HEK293T (cell line): ENCODE data around the gene DHX32.

Experiments used
- FOXK2 ChIP-seq: fragments of 450-650 bp; IDR thresholded peaks from 2 replicates; pipeline ENCODE4 v1.6.1; 2016; ENCODE audit warnings: mild to moderate bottlenecking
- L3MBTL2 ChIP-seq: fragments of 450-650 bp; conservative IDR thresholded peaks from 2 replicates; pipeline ENCODE4 v1.6.1; 2016; ENCODE audit warnings: mild to moderate bottlenecking
- SP1 ChIP-seq: fragments of 450-650 bp; IDR thresholded peaks from 2 replicates; pipeline ENCODE4 v1.6.1; 2017
- TARDBP ChIP-seq: fragments of 450-650 bp; IDR thresholded peaks from 2 replicates; pipeline ENCODE4 v1.6.1; 2016

- no peak for TF ChIP-seq L3MBTL2
- TF ChIP-seq FOXK2: no peak
- no peak for TF ChIP-seq TARDBP
- TF ChIP-seq SP1: no peak
Observed at GRCh38 chr10:125852487-125852886, 28.6 kb downstream of the DHX32 start.
